ENCODE measurements around the gene PLA2G4D. TPM values are rescaled to one million over a fixed set of nuclear protein-coding genes. Genes with fewer than 3 reads are reported as not detected.

Gene PLA2G4D
- total RNA-seq, 1 donor, result not detected

DNA sequence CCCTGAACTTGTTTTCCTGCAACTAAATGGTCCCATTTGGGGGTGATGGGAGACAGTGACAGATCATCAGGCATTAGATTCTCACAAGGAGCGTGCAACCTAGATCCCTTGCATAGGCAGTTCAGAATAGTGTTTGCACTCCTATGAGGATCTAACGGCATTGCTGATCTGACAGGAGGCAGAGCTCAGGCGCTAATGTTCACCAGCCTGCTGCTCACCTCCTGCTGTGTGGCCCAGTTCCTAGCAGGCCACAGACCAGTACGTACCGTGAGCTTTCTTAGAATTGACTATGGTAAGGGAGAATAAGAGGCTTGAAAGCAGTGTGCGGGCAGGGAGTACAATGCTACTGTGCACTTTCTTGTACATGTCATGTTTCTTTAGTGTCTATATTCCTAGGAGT lies 56.0 kb downstream of the PLA2G4D start:
- DNase-seq (ENCODE audit: low read depth), result no peak
- TF ChIP-seq, protein P1, sequence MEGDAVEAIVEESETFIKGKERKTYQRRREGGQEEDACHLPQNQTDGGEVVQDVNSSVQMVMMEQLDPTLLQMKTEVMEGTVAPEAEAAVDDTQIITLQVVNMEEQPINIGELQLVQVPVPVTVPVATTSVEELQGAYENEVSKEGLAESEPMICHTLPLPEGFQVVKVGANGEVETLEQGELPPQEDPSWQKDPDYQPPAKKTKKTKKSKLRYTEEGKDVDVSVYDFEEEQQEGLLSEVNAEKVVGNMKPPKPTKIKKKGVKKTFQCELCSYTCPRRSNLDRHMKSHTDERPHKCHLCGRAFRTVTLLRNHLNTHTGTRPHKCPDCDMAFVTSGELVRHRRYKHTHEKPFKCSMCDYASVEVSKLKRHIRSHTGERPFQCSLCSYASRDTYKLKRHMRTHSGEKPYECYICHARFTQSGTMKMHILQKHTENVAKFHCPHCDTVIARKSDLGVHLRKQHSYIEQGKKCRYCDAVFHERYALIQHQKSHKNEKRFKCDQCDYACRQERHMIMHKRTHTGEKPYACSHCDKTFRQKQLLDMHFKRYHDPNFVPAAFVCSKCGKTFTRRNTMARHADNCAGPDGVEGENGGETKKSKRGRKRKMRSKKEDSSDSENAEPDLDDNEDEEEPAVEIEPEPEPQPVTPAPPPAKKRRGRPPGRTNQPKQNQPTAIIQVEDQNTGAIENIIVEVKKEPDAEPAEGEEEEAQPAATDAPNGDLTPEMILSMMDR (IDR thresholded peaks at IDR 0.05; ENCODE audit: insufficient read depth, low read length), result no peak
- H3K4me3 ChIP-seq (ENCODE audit: low read depth, low read length), result no peak overlapping the region

- no peak for DNase-seq (ENCODE audit: low read depth)
- TF ChIP-seq, protein P1 (IDR thresholded peaks at IDR 0.05; ENCODE audit: insufficient read depth, low read length), result no peak
These were observed 56.7 kb downstream of the PLA2G4D start for GRCh38 chr15:42037656-42038055.

DNA sequence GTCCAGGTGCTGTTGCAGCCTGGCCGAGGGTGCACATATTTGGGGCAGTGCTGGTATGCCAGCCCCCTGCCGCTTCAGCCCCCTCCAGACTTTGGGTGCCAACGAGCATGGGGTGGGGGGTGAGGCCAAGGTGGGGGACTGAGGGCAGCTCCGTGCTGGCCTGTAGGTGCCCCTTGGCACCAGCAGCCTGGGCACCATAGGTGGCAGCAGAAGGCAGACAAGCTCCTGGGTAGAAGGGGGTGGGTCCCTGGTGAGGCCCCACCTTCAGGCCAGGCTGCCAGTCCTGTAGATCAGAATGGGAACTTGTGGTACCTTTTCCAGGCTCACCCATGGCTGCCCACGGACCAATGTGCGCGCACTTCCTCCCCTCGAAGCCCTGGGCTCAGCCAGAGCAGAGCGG lies 57.4 kb downstream of the PLA2G4D start:
- TF ChIP-seq, protein P1 (IDR thresholded peaks at IDR 0.05; ENCODE audit: insufficient read depth, low read length), result no peak

More at GRCh38 chr15:42037656-42038055, 56.7 kb downstream of the PLA2G4D start:
- no peak overlapping the region for H3K4me3 ChIP-seq (ENCODE audit: low read depth, low read length)

DNA sequence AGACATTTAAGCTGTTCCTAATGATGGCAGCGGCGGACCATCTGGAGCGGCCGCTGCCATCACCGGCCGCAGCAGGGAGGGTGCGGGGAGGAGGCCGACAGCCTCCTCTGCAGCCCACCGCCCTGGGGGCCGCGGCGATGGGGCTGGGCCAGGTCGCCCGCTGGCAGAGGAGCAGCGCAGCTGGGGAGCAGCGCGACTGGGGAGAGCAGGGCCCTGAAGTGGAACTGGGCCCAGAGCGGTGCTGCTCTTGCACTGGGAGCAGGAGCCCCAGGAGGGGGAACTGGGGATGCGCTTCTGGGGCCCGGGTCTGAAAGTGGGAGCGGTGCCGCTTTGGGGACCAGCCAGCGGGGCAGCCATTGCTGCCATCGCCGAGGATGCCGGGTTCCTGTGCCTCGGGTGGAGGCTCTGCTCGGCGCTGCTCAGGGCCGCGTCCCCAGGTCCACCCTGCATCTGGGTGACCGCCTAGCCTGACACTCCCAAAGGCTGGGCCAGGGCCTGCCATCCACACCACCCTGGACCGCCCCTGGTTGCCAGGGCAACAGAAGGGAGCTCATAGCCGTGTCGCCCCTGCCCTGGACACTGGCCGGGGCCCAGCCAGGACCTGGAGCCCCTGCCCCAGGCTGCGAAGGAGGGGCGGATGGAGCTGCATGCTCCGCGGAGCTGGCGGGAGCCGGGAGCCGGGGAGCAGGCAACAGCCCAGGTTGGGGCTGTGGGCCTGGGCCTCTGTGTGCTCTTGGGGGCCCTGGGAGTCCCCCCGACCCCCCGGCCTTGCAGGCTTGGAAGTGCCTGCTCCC lies 58.1 kb downstream of the PLA2G4D start:
- no peak for DNase-seq (ENCODE audit: low read depth)
- H3K4me3 ChIP-seq (ENCODE audit: low read depth, low read length), result no peak overlapping the region
- TF ChIP-seq, protein P1 (IDR thresholded peaks at IDR 0.05; ENCODE audit: insufficient read depth, low read length), result no peak

More for the DNA sequence above, 57.4 kb downstream of the PLA2G4D start:
- no peak overlapping the region for H3K4me3 ChIP-seq (ENCODE audit: low read depth, low read length)
- DNase-seq (ENCODE audit: low read depth), result no peak

GRCh38 chr15:42035435-42035761 lies 59.0 kb downstream of the PLA2G4D start:
- TF ChIP-seq, protein P1 (IDR thresholded peaks at IDR 0.05; ENCODE audit: insufficient read depth, low read length), result no peak
- no peak overlapping the region for H3K4me3 ChIP-seq (ENCODE audit: low read depth, low read length)
- DNase-seq (ENCODE audit: low read depth), result no peak

DNA sequence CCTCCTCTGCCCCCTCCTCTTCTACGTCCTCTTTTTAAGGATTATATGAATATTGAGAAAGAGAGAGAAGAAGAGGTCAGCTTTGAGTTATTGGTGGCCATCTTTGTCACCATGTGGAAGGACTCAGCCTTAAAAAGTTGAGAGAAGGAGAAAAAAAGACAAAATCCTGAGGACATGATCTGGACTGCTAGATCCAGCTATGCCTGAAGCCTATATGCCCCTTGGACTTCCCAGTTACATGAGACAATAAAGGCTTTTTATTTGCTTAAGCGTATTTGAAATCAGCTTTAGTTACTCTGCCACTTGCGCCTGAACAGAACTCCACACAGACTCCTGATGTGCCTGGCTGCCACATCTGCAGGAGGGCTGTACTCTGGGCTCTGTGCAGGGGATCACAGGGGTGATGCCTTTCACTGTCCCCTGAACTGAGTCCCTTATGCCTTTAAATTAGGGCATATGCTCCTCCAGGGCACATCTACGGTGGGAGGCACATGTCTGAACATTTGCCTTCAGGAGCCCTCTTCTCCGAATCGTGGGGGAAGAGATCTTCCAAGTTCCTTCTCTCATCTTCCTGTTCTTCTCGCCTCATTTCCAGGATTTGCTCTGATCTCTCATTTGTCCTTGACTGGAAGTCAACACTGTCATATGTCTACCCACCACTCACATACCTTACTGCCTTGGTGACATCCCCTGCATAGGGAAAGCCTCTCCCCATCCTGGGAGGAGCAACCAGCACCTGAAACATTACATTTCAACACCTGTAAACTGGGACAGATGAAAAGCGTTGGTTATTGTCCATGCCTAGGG lies 59.5 kb downstream of the PLA2G4D start:
- no peak overlapping the region for H3K4me3 ChIP-seq (ENCODE audit: low read depth, low read length)
- no peak for DNase-seq (ENCODE audit: low read depth)
- TF ChIP-seq, protein P1 (IDR thresholded peaks at IDR 0.05; ENCODE audit: insufficient read depth, low read length), result no peak
